Activated CD8-positive, alpha-beta memory T cell treated with anti-CD3 and anti-CD28 coated beads, Interleukin-2, amount 10 ng/mL, durations not matched to agents 7 days and 5 days (primary cell): Measurements from ENCODE around the gene AQP2. TPM values are rescaled to one million over a fixed set of nuclear protein-coding genes. Genes with fewer than 3 reads are reported as not detected.

ENCODE experiments used
- ATAC-seq: fragments of 150-1000 bp; cut with Tn5 transposase; one replicate; pipeline ENCODE4 v1.10.0; 2021; ENCODE audit warnings: moderate library complexity
- CTCF ChIA-PET: fragments of 350-600 bp; sonication (Branson Sonifier 250); formaldehyde crosslinking; loops from one replicate; lab custom pipeline; 2021; ENCODE audit warnings: antibody characterized with exemption; lab: Charles Lee
- DNase-seq: peaks from one replicate; pipeline ENCODE4 v3.0.0-alpha.2; 2020
- H3K27ac Mint-ChIP-seq: one replicate; pipeline ENCODE4 v1.8.0; 2021; ENCODE audit warnings: mild to moderate bottlenecking, mixed read lengths
- H3K27me3 Mint-ChIP-seq: one replicate; pipeline ENCODE4 v1.8.0; 2021; ENCODE audit warnings: mixed read lengths
- H3K36me3 Mint-ChIP-seq: one replicate; pipeline ENCODE4 v1.8.0; 2021; ENCODE audit warnings: mild to moderate bottlenecking, mixed read lengths
- H3K4me1 Mint-ChIP-seq: one replicate; pipeline ENCODE4 v1.8.0; 2021; ENCODE audit warnings: mixed read lengths
- H3K4me3 Mint-ChIP-seq: one replicate; pipeline ENCODE4 v1.8.0; 2021; ENCODE audit warnings: mild to moderate bottlenecking, moderate library complexity, mixed read lengths
- H3K9me3 Mint-ChIP-seq: one replicate; pipeline ENCODE4 v1.8.0; 2022; ENCODE audit warnings: low read depth, mixed read lengths
- total RNA-seq, 2 experiments: library from RNA; stranded (reverse); gene quantifications; one replicate each; pipeline ENCODE4 v1.2.3, GENCODE V29; 2021

The AQP2 gene
- total RNA-seq, 2 experiments from 2014 or later, result not detected

GRCh38 chr12:49910331-49911212 lies 40.0 kb upstream of the AQP2 start:
- H3K4me1 Mint-ChIP-seq, result no peaks in the 10 kb centered on the region
- ATAC-seq (no peak), DNase-seq (no peak)
- peaks cover 17% of the 10 kb centered on the region for H3K27me3 Mint-ChIP-seq
- H3K36me3 Mint-ChIP-seq, result no peaks in the 10 kb centered on the region
- H3K9me3 Mint-ChIP-seq, result no peaks in the 10 kb centered on the region
- H3K4me3 Mint-ChIP-seq, result no peak overlapping the region
- H3K27ac Mint-ChIP-seq, result no peak overlapping the region
- CTCF ChIA-PET, result interaction anchor here (1.9 kb wide), 1 partner anchor 35 kb away, joined by 4 read pairs; no protein-coding TSS in a partner anchor

DNA sequence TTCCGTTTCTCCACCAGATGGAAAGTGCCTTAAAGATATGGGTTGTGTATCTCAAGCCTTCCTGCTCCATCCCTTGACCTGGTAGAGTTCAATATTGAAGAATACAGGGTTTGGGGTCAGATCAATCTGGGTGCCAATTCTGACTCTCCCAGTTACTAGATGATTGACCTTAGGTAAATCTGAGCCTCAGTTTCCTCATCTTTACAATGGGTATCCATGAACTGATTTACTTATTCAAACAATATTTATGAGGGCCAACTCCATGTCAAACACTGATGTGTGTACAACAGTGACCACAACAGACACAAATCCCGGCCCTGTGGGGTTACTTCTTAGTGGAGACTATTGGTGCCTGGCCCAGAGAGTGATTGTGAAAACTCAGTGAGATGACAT lies 39.3 kb upstream of the AQP2 start:
- Mint-ChIP-seq H3K27ac (no peak overlapping the region), H3K9me3 (no peaks in the 10 kb centered on the region), H3K4me3 (no peak overlapping the region), H3K4me1 (no peaks in the 10 kb centered on the region), H3K27me3 (peaks cover 14% of the 10 kb centered on the region), H3K36me3 (no peaks in the 10 kb centered on the region)
- CTCF ChIA-PET, result no interaction called here
- DNase-seq (no peak), ATAC-seq (no peak)

- Mint-ChIP-seq H3K4me1 (no peaks in the 10 kb centered on the region), H3K9me3 (no peaks in the 10 kb centered on the region), H3K36me3 (no peaks in the 10 kb centered on the region), H3K27me3 (peaks cover 5% of the 10 kb centered on the region), H3K4me3 (no peak overlapping the region), H3K27ac (no peak overlapping the region)
- ATAC-seq, result no peak
- DNase-seq, result no peak
- CTCF ChIA-PET, result interaction anchor here (1.3 kb wide), 1 partner anchor 55 kb away, joined by 3 read pairs; no protein-coding TSS in a partner anchor
These were observed 37.9 kb upstream of the AQP2 start for GRCh38 chr12:49912345-49913255.

DNA sequence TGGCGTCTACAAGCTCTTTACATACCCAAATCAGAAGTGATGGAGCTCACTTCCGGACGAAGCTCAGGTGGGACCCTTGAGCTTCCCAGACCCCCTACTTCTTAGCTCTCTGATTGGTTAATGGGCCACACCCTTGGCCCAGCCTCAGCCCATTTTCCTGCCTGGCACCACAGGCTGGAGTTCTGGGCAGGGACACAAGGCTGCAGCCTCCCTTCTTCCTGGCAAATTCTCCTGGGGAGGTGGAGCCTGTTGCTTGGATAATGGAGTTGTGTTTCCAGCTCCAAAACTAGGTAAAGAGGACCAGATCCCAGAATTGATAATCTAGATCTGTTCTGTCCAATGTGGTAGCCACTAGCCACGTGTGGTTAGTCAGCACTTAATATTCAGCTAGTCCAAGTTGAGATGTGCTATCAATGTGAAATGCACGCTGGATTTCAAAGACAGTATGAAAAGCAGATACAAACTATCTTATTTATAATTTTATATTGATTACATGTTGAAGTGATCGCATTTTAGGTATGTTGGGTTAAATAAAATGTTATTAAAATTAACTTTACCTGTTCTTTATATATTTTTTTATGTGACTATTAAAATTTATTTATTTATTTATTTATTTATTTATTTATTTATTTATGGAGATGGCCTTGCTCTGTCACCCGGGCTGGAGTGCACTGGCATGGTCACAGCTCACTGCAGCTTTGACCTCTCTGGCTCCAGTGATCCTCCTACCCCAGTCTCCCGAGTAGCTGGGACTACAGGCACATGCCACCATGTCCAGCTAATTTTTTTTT lies 34.2 kb upstream of the AQP2 start:
- H3K27me3 Mint-ChIP-seq, result peaks cover 18% of the 10 kb centered on the region

GRCh38 chr12:49917166-49917787 lies 33.3 kb upstream of the AQP2 start:
- Mint-ChIP-seq H3K9me3 (no peaks in the 10 kb centered on the region), H3K27ac (no peak overlapping the region), H3K4me3 (no peak overlapping the region), H3K36me3 (no peaks in the 10 kb centered on the region), H3K27me3 (peaks cover 18% of the 10 kb centered on the region), H3K4me1 (no peaks in the 10 kb centered on the region)
- ATAC-seq, result no peak
- no peak for DNase-seq
- CTCF ChIA-PET, result interaction anchor here (2.3 kb wide), 1 partner anchor 28 kb away, joined by 7 read pairs; no protein-coding TSS in a partner anchor

More for the DNA sequence above, 34.2 kb upstream of the AQP2 start:
- no peak overlapping the region for H3K27ac Mint-ChIP-seq
- DNase-seq (no peak), ATAC-seq (no peak)
- CTCF ChIA-PET, result interaction anchor here (0.9 to 2.3 kb wide), 3 partner anchors 29 to 51 kb away, joined by 3 to 7 read pairs (median 5); no protein-coding TSS in a partner anchor
- no peaks in the 10 kb centered on the region for H3K36me3 Mint-ChIP-seq
- H3K4me3 Mint-ChIP-seq, result no peak overlapping the region
- no peaks in the 10 kb centered on the region for H3K4me1 Mint-ChIP-seq
- H3K9me3 Mint-ChIP-seq, result no peaks in the 10 kb centered on the region

DNA sequence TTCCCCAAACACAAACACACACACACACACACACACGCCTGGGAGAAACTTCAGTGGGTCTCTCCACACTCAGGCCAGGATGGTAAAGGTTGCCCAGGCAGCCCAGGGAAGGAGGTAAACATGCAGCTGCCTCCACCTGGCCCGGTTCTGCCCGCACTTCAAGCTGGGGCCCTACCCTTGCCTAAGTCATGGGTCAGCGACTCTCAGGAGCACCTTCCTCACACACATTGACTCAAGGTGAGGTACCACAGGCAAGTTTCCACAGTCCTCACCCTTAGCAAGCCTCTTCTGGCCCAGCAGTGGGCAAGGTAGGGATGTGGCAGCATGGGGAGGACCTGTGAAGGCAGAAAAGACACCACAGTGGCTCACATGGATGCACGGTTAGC lies 32.8 kb upstream of the AQP2 start:
- Mint-ChIP-seq H3K27ac (no peak overlapping the region), H3K36me3 (no peaks in the 10 kb centered on the region), H3K9me3 (no peaks in the 10 kb centered on the region), H3K4me3 (no peak overlapping the region), H3K27me3 (peaks cover 18% of the 10 kb centered on the region), H3K4me1 (no peaks in the 10 kb centered on the region)
- no peak for ATAC-seq
- CTCF ChIA-PET, result interaction anchor here (2.3 kb wide), 1 partner anchor 28 kb away, joined by 7 read pairs; no protein-coding TSS in a partner anchor
- no peak for DNase-seq

DNA sequence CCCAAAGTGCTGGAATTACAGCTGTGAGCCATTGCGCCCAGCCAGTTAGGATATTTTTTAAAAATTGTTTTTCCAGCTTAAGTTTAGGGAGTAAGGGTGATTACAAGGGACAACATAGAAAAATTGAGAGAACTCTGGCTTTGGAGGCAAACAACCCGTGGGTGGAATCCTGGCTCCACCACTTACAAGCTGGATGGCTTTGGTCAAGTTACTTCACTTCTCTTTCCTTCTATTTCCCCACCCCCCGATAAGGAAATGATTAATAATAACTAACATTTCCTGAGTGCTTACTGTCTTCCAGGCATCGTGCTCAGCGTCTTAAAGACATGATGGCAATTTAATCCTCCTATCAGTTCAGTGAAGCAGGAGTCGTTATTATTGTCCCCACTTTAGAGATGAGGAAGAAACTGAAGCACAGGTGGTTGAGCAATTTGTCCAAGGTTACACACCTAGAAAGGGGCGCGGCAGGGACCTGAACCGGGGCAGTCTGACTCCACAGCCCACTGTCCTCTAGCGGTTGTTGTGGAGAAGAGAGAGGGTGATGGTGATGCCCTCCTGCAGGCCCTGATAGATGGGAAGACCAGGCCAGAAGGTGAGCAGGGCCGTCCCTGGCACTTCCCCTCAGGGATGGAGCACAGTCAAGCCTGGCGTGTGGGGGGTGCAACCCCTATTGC lies 30.2 kb upstream of the AQP2 start:
- no peak overlapping the region for H3K27ac Mint-ChIP-seq

DNA sequence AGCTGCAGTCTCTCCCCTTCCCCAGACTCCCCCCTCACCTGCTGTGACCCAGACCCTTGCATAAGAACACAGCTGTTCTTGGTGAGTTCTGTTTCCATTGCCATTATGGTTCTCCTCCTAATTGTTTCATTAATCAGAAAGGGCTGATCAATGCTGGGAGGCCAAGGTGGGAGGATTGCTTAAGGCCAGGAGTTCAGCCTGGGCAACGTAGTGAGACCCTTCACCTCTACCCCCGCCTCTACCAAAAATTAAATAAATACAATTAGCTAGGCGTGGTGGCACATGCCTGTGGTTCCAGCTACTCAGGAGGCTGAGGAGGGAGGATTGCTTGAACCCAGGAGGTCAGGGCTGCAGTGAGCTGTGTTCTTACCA lies 29.6 kb upstream of the AQP2 start:
- Mint-ChIP-seq H3K27ac (no peak overlapping the region), H3K27me3 (peaks cover 14% of the 10 kb centered on the region), H3K9me3 (no peaks in the 10 kb centered on the region), H3K4me3 (no peak overlapping the region), H3K4me1 (no peaks in the 10 kb centered on the region), H3K36me3 (no peaks in the 10 kb centered on the region)
- DNase-seq (no peak), ATAC-seq (no peak)
- CTCF ChIA-PET, result no interaction called here

More for the DNA sequence above, 30.2 kb upstream of the AQP2 start:
- no peak overlapping the region for H3K4me3 Mint-ChIP-seq
- no peak for DNase-seq
- peaks cover 15% of the 10 kb centered on the region for H3K27me3 Mint-ChIP-seq
- H3K36me3 Mint-ChIP-seq, result no peaks in the 10 kb centered on the region
- CTCF ChIA-PET, result no interaction called here
- no peaks in the 10 kb centered on the region for H3K9me3 Mint-ChIP-seq
- no peaks in the 10 kb centered on the region for H3K4me1 Mint-ChIP-seq
- ATAC-seq, result no peak

DNA sequence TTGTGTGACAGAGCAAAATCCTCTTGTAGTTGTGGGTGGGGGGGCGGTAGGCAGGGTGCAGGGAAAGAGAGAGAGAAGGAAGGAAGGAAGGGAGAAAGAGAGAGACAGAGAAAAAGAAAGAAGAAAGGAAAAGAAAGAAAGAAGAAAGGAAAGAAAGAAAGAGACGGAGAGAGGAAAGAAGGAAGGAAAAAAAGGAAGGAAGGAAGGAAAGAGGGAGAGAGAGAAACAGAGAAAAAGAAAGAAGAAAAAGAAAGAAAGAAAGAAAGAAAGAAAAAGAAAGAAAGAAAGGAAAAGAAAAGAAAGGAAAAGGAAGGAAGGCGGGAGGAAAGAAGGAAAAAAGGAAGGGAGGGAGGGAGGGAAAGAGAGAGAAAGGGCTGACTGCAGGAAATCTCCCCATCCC lies 29.2 kb upstream of the AQP2 start:
- H3K4me1 Mint-ChIP-seq, result no peaks in the 10 kb centered on the region
- H3K4me3 Mint-ChIP-seq, result no peak overlapping the region
- no peak overlapping the region for H3K27ac Mint-ChIP-seq

DNA sequence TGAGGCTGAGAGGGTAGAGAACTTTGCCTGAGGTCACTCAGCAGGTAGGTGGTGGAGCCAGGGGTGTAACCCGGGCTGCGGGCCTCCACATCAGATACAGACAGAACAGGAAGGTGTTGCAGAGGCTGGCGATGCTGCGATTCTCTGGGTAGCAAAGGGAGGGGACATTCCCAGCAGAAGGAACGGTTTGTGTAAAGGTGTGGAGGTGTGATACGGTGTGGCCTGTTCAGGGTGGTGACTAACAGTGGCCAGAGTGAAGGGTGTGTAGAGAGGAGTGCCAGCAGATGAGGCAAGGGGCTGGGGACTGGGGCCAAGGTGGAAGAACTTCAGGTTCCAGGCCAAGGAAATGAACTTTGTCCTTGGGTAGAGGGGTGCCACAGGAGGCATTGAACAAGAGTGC lies 28.6 kb upstream of the AQP2 start:
- DNase-seq (no peak), ATAC-seq (no peak)
- H3K9me3 Mint-ChIP-seq, result no peaks in the 10 kb centered on the region
- H3K27ac Mint-ChIP-seq, result no peak overlapping the region
- H3K4me1 Mint-ChIP-seq, result no peaks in the 10 kb centered on the region
- H3K36me3 Mint-ChIP-seq, result no peaks in the 10 kb centered on the region
- no peak overlapping the region for H3K4me3 Mint-ChIP-seq
- CTCF ChIA-PET, result no interaction called here
- peaks cover 13% of the 10 kb centered on the region for H3K27me3 Mint-ChIP-seq

More for the DNA sequence above, 29.2 kb upstream of the AQP2 start:
- CTCF ChIA-PET, result no interaction called here
- ATAC-seq, result no peak
- Mint-ChIP-seq H3K9me3 (no peaks in the 10 kb centered on the region), H3K27me3 (peaks cover 13% of the 10 kb centered on the region), H3K36me3 (no peaks in the 10 kb centered on the region)
- no peak for DNase-seq

DNA sequence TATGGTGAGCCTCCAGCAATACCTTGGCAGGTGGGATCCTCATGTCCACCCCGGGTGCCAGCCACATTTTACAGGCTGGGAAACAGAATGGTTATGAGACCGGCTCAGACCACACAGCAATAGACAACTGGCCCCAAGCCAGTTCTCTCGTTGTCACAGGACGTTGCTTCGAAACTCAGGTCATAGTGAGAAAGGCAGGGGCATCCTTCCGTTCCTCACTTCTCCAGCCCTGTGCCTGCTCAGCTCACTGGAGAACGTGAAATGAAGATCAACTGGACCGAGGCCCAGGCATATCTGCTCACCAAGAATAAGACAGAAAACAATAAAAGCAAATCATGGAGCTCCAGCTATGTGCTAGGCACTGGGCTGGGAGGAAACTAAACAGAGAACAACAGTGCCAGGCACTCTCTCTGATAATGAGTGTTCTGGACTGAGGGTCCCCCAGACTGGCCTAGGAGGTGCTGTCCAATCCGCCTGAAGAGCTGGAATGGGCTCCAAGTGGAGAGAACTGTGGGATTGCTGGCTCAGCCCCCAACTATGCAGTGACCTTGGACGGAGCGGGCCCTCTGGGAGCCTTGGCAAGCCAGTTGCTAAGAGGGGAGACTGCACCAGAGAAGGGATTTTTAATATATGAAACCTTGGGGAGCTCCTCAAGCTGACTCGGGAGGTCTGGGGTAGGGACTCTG lies 28.0 kb upstream of the AQP2 start:
- DNase-seq (no peak), ATAC-seq (no peak)
- no peaks in the 10 kb centered on the region for H3K36me3 Mint-ChIP-seq
- H3K27ac Mint-ChIP-seq, result no peak overlapping the region
- no peaks in the 10 kb centered on the region for H3K4me1 Mint-ChIP-seq
- no peak overlapping the region for H3K4me3 Mint-ChIP-seq
- no peaks in the 10 kb centered on the region for H3K9me3 Mint-ChIP-seq
- H3K27me3 Mint-ChIP-seq, result peaks cover 13% of the 10 kb centered on the region
- CTCF ChIA-PET, result no interaction called here
